Breast epithelium (tissue), 3 donors: Measurements from ENCODE around the gene NFAM1.

Source experiments
- CTCF ChIP-seq, 3 donors: fragments of 450-650 bp; IDR thresholded peaks; one replicate each; pipeline ENCODE4 v1.5.1; 2016 to 2017; ENCODE audit warnings: antibody characterized with exemption in 3 of 3, mild to moderate bottlenecking in 3 of 3, moderate library complexity in 3 of 3
- POLR2A ChIP-seq: fragments of 450-650 bp; IDR thresholded peaks from one replicate; pipeline ENCODE4 v1.6.1; 2016; ENCODE audit warnings: antibody characterized with exemption, mild to moderate bottlenecking, moderate library complexity
- POLR2AphosphoS5 ChIP-seq, 3 donors: sonication (generic); formaldehyde crosslinking; IDR thresholded peaks; one replicate each; pipeline ENCODE4 v1.6.1; 2017; ENCODE audit warnings: antibody characterized with exemption in 3 of 3

GRCh38 chr22:42368379-42369249 lies 63.6 kb downstream of the NFAM1 start:
- TF ChIP-seq CTCF (IDR thresholded peaks at IDR 0.05) (no peak), POLR2AphosphoS5 (IDR thresholded peaks at IDR 0.05) (peak in 1 of 3 donors; percentile 16), POLR2A (no peak)
